Endothelial cell of umbilical vein (primary cell): ENCODE results near the gene PLEKHG4B. TPM values are rescaled to one million over a fixed set of nuclear protein-coding genes. Genes with fewer than 3 reads are reported as not detected.

Source experiments
- BruUV-seq: library from RNA; stranded (reverse); fragments of 400-500 nt; replicated peaks from 2 replicates; lab custom pipeline; 2021; lab: Mats Ljungman, UMichigan
- CTCF ChIA-PET: fragments of 300-600, 350-600 bp; sonication (Branson Sonifier 250); formaldehyde crosslinking; loops from one replicate; lab custom pipeline; 2021; ENCODE audit warnings: antibody characterized with exemption, inconsistent platforms; lab: Charles Lee
- POLR2A ChIA-PET: fragments of 300-600, 350-600 bp; sonication (Branson Sonifier 250); formaldehyde crosslinking; loops from one replicate; lab custom pipeline; 2021; ENCODE audit warnings: antibody characterized with exemption, inconsistent platforms; lab: Charles Lee
- DNase-seq: peaks from one replicate; pipeline ENCODE4 v3.0.0-alpha.2; 2011; ENCODE audit warnings: low read depth, low spot score
- FAIRE-seq: peaks from 2 replicates; lab custom pipeline; 2011; peaks lifted over from hg19 to GRCh38; lab: Jason Lieb, UNC
- H2AFZ ChIP-seq: 2 replicates; pipeline ENCODE4 v1.6.0; 2012; ENCODE audit warnings: low read depth, low read length, control low read depth, inconsistent platforms
- H3K27ac ChIP-seq: 2 replicates; pipeline ENCODE4 v1.5.1; 2011; ENCODE audit warnings: low read depth, mild to moderate bottlenecking, control low read depth, low read length, moderate library complexity; ENCODE audit not compliant: insufficient read depth
- H3K27me3 ChIP-seq, 2 experiments: 2 replicates each; pipeline versions ENCODE4 v1.6.0 to v1.6.1; 2011; ENCODE audit warnings: low read length in 2 of 2, mixed read lengths in 1 of 2; ENCODE audit not compliant: control insufficient read depth in 2 of 2, insufficient read depth in 2 of 2
- H3K36me3 ChIP-seq, 2 experiments: 2 replicates in 1 of 2; 3 replicates in 1 of 2; pipeline ENCODE4 v1.5.1; 2011; ENCODE audit warnings: low read length in 2 of 2, mild to moderate bottlenecking in 1 of 2, moderate library complexity in 1 of 2; ENCODE audit not compliant: control insufficient read depth in 2 of 2, insufficient read depth in 2 of 2; ENCODE audit errors: extremely low read depth in 1 of 2
- H3K4me1 ChIP-seq: 3 replicates; pipeline ENCODE4 v1.5.1; 2011; ENCODE audit warnings: mild to moderate bottlenecking, low read length; ENCODE audit not compliant: control insufficient read depth, insufficient read depth; ENCODE audit errors: extremely low read depth
- H3K4me2 ChIP-seq: 2 replicates; pipeline ENCODE4 v1.6.1; 2011; ENCODE audit warnings: low read length, control low read depth, mixed read lengths; ENCODE audit not compliant: insufficient read depth
- H3K4me3 ChIP-seq, 3 experiments: fragments of 200-600 bp in 1 of 3; sonication (generic), shearing (Covaris generic) in 1 of 3; replicated peaks in 1 of 3; 2 replicates each; pipeline ENCODE4 v1.5.1; 2011 to 2016; ENCODE audit warnings: control low read depth in 3 of 3, low read length in 3 of 3, mild to moderate bottlenecking in 2 of 3, inconsistent platforms in 1 of 3, low read depth in 1 of 3, moderate library complexity in 1 of 3; ENCODE audit not compliant: insufficient read depth in 1 of 3
- H3K79me2 ChIP-seq: 2 replicates; pipeline ENCODE4 v1.6.0; 2012; ENCODE audit warnings: low read length, inconsistent platforms; ENCODE audit not compliant: control insufficient read depth, insufficient read depth
- H3K9ac ChIP-seq: replicated peaks from 2 replicates; pipeline ENCODE3; 2011; ENCODE audit warnings: low read length, control low read depth; ENCODE audit not compliant: insufficient read depth; ENCODE audit errors: extremely low read depth
- H3K9me1 ChIP-seq: replicated peaks from 3 replicates; pipeline ENCODE4 v1.6.0; 2011; ENCODE audit warnings: mild to moderate bottlenecking, low read length; ENCODE audit not compliant: control insufficient read depth, insufficient read depth; ENCODE audit errors: extremely low read depth
- H3K9me3 ChIP-seq: replicated peaks from 2 replicates; pipeline ENCODE4 v1.5.1; 2012; ENCODE audit warnings: low read length, inconsistent platforms; ENCODE audit not compliant: control insufficient read depth, insufficient read depth
- H4K20me1 ChIP-seq: replicated peaks from 2 replicates; pipeline ENCODE3; 2011; ENCODE audit warnings: mild to moderate bottlenecking, low read length; ENCODE audit not compliant: control insufficient read depth, insufficient read depth; ENCODE audit errors: extremely low read depth
- CTCF ChIP-seq, 2 donors: IDR thresholded peaks; 1 replicate in 1 of 2; 2 replicates in 1 of 2; pipeline ENCODE4 v1.5.1; 2011; ENCODE audit warnings: low read length in 2 of 2, mild to moderate bottlenecking in 2 of 2, moderate library complexity in 2 of 2, control low read depth in 1 of 2, inconsistent platforms in 1 of 2, low read depth in 1 of 2; ENCODE audit not compliant: insufficient read depth in 1 of 2; ENCODE audit errors: extremely low read depth in 1 of 2
- EZH2 ChIP-seq: IDR thresholded peaks from 2 replicates; pipeline ENCODE4 v1.6.1; 2012; ENCODE audit warnings: borderline replicate concordance, low read depth, mild to moderate bottlenecking, moderate library complexity, low read length, inconsistent platforms; ENCODE audit not compliant: severe bottlenecking
- FOS ChIP-seq: IDR thresholded peaks from 2 replicates; pipeline ENCODE4 v1.6.1; 2011; ENCODE audit warnings: mild to moderate bottlenecking, low read length, moderate library complexity, borderline replicate concordance; ENCODE audit not compliant: insufficient read depth
- GATA2 ChIP-seq: IDR thresholded peaks from 2 replicates; pipeline ENCODE4 v1.7.0; 2011; ENCODE audit warnings: low read depth, mild to moderate bottlenecking, moderate library complexity, mixed read lengths, low read length; ENCODE audit not compliant: insufficient read length, insufficient read depth
- JUN ChIP-seq: IDR thresholded peaks from 2 replicates; pipeline ENCODE4 v1.6.1; 2011; ENCODE audit warnings: borderline replicate concordance, low read depth; ENCODE audit not compliant: insufficient read length, insufficient read depth
- MAX ChIP-seq: IDR thresholded peaks from 2 replicates; pipeline ENCODE4 v1.6.1; 2011; ENCODE audit not compliant: insufficient read depth, insufficient read length
- MYC ChIP-seq: IDR thresholded peaks from one replicate; pipeline ENCODE4 v1.6.1; 2011; ENCODE audit warnings: mild to moderate bottlenecking, low read depth, low read length
- POLR2A ChIP-seq: IDR thresholded peaks from 2 replicates; pipeline ENCODE4 v1.6.1; 2012; ENCODE audit warnings: low read depth, mild to moderate bottlenecking, control low read depth, low read length
- POLR2AphosphoS5 ChIP-seq: IDR thresholded peaks from 2 replicates; pipeline ENCODE4 v1.6.1; 2012; ENCODE audit warnings: low read depth, mild to moderate bottlenecking, control low read depth, low read length, moderate library complexity; ENCODE audit not compliant: insufficient read depth
- dilution Hi-C: fragments of 300-500 bp; cut with MboI; formaldehyde crosslinking; loops from one replicate; pipeline ENCODE4 v1.15.0; 2019; ENCODE audit warnings: low sequenced_read_pairs; ENCODE audit not compliant: extremely low pct_ligation_motif_present
- intact Hi-C: fragments of 100-400 bp; cut with micrococcal nuclease; formaldehyde crosslinking; loops from one replicate; pipeline ENCODE4 v1.10.0; 2022
- polyA plus RNA-seq, 4 experiments: library from polyadenylated mRNA; depleted of rRNA in 3 of 4; stranded (reverse) in 3 of 4; unstranded in 1 of 4; fragments of >200 nt; gene quantifications; 2 replicates each; pipeline versions ENCODE4 v1.2.1 to v1.2.3, GENCODE V29; 2011 to 2012; ENCODE audit warnings: missing spikeins in 1 of 4
- total RNA-seq: library from RNA; stranded (reverse); gene quantifications from 2 replicates; pipeline ENCODE4 v1.2.3, GENCODE V29; 2021

The PLEKHG4B gene
- total and polyA plus RNA-seq, 2 donors (not counting 3 experiments of a cell fraction or from before 2014, with no cell fraction given) = not detected

GRCh38 chr5:206927-207536 lies 115.1 kb downstream of the PLEKHG4B start:
- Histone ChIP-seq H3K27ac (no peak overlapping the region), H3K4me3 (no peak overlapping the region), H2AFZ (no peak overlapping the region), H3K4me1 (no peaks in the 10 kb centered on the region), H3K27me3 (no peaks in the 10 kb centered on the region), H3K9me1 (no peaks in the 10 kb centered on the region), H3K9me3 (no peaks in the 10 kb centered on the region), H3K36me3 (peaks cover 5 to 19% of the 10 kb centered on the region in 2 experiments), H4K20me1 (no peaks in the 10 kb centered on the region), H3K9ac (no peak overlapping the region), H3K79me2 (peaks cover 21% of the 10 kb centered on the region), H3K4me2 (no peak overlapping the region)
- DNase-seq = no peak
- intact Hi-C loops (no loop called here), dilution Hi-C loops (no loop called here)
- no peak for FAIRE-seq
- POLR2A ChIA-PET = no interaction called here
- BruUV-seq = no TSS peak
- CTCF ChIA-PET = interaction anchor here (0.8 to 1.7 kb wide), 2 partner anchors 11 to 17 kb away, joined by 3 to 6 read pairs; partner anchors contain the start of genes CCDC127 and SDHA
- TF ChIP-seq EZH2 = no peak
- TF ChIP-seq GATA2 = no peak
- no peak for TF ChIP-seq POLR2A
- no peak for TF ChIP-seq CTCF (IDR thresholded peaks at IDR 0.05; ENCODE audit: extremely low read depth in 1 of 2, insufficient read depth in 1 of 2, low read depth in 1 of 2, low read length in 2 of 2)
- TF ChIP-seq MYC = no peak
- TF ChIP-seq FOS = no peak
- TF ChIP-seq MAX = no peak
- TF ChIP-seq POLR2AphosphoS5 = no peak
- TF ChIP-seq JUN = no peak
